NCI-H748 (cell line): ENCODE measurements around the gene NEURL1.
"Not testable (repeated sequence)": the region's sequence is repeated elsewhere in the genome, so short reads cannot be mapped to it uniquely, and the experiment has no call there.

Experiments used
- DNase-seq: peaks from one replicate; lab custom pipeline; 2025; ENCODE audit not compliant: unreplicated experiment; lab: John Stamatoyannopoulos, UW

NEURL1 gene

GRCh38 chr10:103619424-103620351 lies 126.2 kb downstream of the NEURL1 start:
- no peak for DNase-seq

GRCh38 chr10:103620352-103620740 lies 126.8 kb downstream of the NEURL1 start:
- no peak for DNase-seq

GRCh38 chr10:103620891-103621782 lies 127.6 kb downstream of the NEURL1 start:
- DNase-seq, result no peak

GRCh38 chr10:103621783-103622125 lies 128.2 kb downstream of the NEURL1 start:
- no peak for DNase-seq

- DNase-seq, result no peak
Measured at GRCh38 chr10:103622286-103622685, 128.8 kb downstream of the NEURL1 start.

GRCh38 chr10:103622935-103623574 lies 129.6 kb downstream of the NEURL1 start:
- DNase-seq, result no peak

- peak; percentile 5 for DNase-seq
Measured at GRCh38 chr10:103626178-103626577, 132.7 kb downstream of the NEURL1 start.

GRCh38 chr10:103627111-103627892 lies 133.8 kb downstream of the NEURL1 start:
- DNase-seq, result peak; percentile 13

GRCh38 chr10:103627893-103628292 lies 134.4 kb downstream of the NEURL1 start:
- DNase-seq, result no peak

GRCh38 chr10:103629581-103629980 lies 136.1 kb downstream of the NEURL1 start:
- no peak for DNase-seq

- no peak for DNase-seq
Measured at GRCh38 chr10:103630156-103630555, 136.7 kb downstream of the NEURL1 start.

- no peak for DNase-seq
Measured at GRCh38 chr10:103632247-103632642, 138.7 kb downstream of the NEURL1 start.

GRCh38 chr10:103632871-103633270 lies 139.4 kb downstream of the NEURL1 start:
- DNase-seq, result not testable (repeated sequence)

- DNase-seq, result no peak
Measured at GRCh38 chr10:103633846-103634245, 140.3 kb downstream of the NEURL1 start.

- DNase-seq, result no peak
Measured at GRCh38 chr10:103635580-103635979, 142.1 kb downstream of the NEURL1 start.

GRCh38 chr10:103636492-103636891 lies 143.0 kb downstream of the NEURL1 start:
- DNase-seq, result no peak

GRCh38 chr10:103637011-103637410 lies 143.5 kb downstream of the NEURL1 start:
- DNase-seq, result no peak

GRCh38 chr10:103637927-103638557 lies 144.5 kb downstream of the NEURL1 start:
- DNase-seq, result no peak

GRCh38 chr10:103638948-103639347 lies 145.4 kb downstream of the NEURL1 start:
- DNase-seq, result no peak
